GM10266 (cell line): ENCODE results near the gene CPSF4L.

Source experiments
- DNase-seq: peaks from one replicate; pipeline ENCODE4 v3.0.0; 2012; ENCODE audit errors: extremely low spot score
- TF ChIP-seq, protein P1 (sequence below): IDR thresholded peaks from 2 replicates; pipeline ENCODE4 v1.5.1; 2012; ENCODE audit warnings: mild to moderate bottlenecking, low read depth; ENCODE audit not compliant: control insufficient read depth, insufficient read depth; ENCODE audit errors: missing control alignments

Gene CPSF4L

DNA sequence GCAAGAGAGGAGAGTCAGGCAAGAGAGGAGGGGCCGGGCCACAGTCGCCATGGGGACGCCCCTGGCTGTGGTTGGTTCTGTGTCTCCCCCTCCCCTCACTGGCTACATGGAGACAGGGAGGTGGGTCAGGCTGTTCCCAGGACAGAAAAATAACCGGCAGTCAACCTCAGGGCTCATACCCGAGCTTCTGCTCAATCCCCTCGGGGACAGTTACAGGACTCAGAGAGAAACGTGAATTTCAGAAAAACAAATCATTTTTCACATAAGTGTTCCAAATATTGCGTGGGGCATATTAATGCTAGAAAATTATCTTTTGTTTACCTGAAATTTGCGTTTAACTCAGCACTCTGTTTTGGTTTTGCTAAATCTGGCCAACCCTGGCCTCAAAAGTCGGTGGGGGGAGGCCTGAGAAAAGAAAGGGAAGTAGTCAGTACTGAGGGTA, 22.2 kb upstream of the CPSF4L start:
- TF ChIP-seq, protein P1, sequence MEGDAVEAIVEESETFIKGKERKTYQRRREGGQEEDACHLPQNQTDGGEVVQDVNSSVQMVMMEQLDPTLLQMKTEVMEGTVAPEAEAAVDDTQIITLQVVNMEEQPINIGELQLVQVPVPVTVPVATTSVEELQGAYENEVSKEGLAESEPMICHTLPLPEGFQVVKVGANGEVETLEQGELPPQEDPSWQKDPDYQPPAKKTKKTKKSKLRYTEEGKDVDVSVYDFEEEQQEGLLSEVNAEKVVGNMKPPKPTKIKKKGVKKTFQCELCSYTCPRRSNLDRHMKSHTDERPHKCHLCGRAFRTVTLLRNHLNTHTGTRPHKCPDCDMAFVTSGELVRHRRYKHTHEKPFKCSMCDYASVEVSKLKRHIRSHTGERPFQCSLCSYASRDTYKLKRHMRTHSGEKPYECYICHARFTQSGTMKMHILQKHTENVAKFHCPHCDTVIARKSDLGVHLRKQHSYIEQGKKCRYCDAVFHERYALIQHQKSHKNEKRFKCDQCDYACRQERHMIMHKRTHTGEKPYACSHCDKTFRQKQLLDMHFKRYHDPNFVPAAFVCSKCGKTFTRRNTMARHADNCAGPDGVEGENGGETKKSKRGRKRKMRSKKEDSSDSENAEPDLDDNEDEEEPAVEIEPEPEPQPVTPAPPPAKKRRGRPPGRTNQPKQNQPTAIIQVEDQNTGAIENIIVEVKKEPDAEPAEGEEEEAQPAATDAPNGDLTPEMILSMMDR = no peak
- no peak for DNase-seq

DNA sequence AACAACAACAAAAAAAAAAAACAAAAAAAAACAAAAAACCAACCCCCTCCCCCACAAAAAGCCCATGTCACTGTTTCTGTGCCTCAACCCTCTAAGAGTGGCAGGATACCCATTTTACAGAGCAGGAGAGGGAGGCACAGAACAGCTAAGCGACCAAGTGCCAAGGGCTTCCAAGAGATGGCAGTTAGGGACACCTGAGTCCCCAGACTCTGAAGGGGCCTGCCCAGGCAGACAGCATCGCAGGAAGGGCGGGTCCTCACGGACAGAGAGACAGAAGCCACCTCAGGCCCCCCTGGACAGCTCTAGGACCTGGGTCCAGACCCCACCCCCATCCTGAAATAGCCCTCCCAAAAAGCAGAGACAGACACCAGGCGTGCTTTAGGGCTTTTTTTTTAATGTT, 21.6 kb upstream of the CPSF4L start:
- DNase-seq = no peak
- TF ChIP-seq, protein P1 = no peak

- no peak for DNase-seq
- TF ChIP-seq, protein P1 = no peak
Measured at GRCh38 chr17:73282629-73283028, 20.9 kb upstream of the CPSF4L start.

GRCh38 chr17:73281928-73282327, 20.2 kb upstream of the CPSF4L start:
- peak; percentile 59 for DNase-seq
- TF ChIP-seq, protein P1 = no peak

GRCh38 chr17:73280191-73280590, 18.5 kb upstream of the CPSF4L start:
- DNase-seq = no peak
- TF ChIP-seq, protein P1 = no peak

- TF ChIP-seq, protein P1 = no peak
- no peak for DNase-seq
Measured at GRCh38 chr17:73279704-73280103, 18.0 kb upstream of the CPSF4L start.

- TF ChIP-seq, protein P1 = no peak
- DNase-seq = no peak
Measured at GRCh38 chr17:73278465-73279453, 17.1 kb upstream of the CPSF4L start.
